Testis (tissue), 2 donors: ENCODE results near the gene OVOL1.
"Not testable (repeated sequence)": the region's sequence is repeated elsewhere in the genome, so short reads cannot be mapped to it uniquely, and the experiment has no call there.

ENCODE experiments used
- POLR2A ChIP-seq: fragments of 450-650 bp; IDR thresholded peaks from one replicate; pipeline ENCODE4 v1.6.1; 2017; ENCODE audit warnings: antibody characterized with exemption, mild to moderate bottlenecking, moderate library complexity
- TF ChIP-seq, protein P1 (sequence below), 3 experiments: fragments of 450-650 bp in 2 of 3; fragments of 200-600 bp in 1 of 3; sonication (generic) in 1 of 3; IDR thresholded peaks; one replicate each; pipeline ENCODE4 v1.5.1; 2016 to 2019; ENCODE audit warnings: antibody characterized with exemption in 3 of 3, mild to moderate bottlenecking in 2 of 3, moderate library complexity in 1 of 3

GRCh38 chr11:65762169-65762568 lies 24.7 kb upstream of the OVOL1 start:
- TF ChIP-seq, protein P1, sequence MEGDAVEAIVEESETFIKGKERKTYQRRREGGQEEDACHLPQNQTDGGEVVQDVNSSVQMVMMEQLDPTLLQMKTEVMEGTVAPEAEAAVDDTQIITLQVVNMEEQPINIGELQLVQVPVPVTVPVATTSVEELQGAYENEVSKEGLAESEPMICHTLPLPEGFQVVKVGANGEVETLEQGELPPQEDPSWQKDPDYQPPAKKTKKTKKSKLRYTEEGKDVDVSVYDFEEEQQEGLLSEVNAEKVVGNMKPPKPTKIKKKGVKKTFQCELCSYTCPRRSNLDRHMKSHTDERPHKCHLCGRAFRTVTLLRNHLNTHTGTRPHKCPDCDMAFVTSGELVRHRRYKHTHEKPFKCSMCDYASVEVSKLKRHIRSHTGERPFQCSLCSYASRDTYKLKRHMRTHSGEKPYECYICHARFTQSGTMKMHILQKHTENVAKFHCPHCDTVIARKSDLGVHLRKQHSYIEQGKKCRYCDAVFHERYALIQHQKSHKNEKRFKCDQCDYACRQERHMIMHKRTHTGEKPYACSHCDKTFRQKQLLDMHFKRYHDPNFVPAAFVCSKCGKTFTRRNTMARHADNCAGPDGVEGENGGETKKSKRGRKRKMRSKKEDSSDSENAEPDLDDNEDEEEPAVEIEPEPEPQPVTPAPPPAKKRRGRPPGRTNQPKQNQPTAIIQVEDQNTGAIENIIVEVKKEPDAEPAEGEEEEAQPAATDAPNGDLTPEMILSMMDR (IDR thresholded peaks at IDR 0.05) = not testable (repeated sequence)
- TF ChIP-seq POLR2A = not testable (repeated sequence)
